ENCODE data around the gene FGFBP1. TPM values are rescaled to one million over a fixed set of nuclear protein-coding genes. Genes with fewer than 3 reads are reported as not detected.

Gene FGFBP1
- total RNA-seq, 1 donor from 2014 or later, result 5.2 TPM

DNA sequence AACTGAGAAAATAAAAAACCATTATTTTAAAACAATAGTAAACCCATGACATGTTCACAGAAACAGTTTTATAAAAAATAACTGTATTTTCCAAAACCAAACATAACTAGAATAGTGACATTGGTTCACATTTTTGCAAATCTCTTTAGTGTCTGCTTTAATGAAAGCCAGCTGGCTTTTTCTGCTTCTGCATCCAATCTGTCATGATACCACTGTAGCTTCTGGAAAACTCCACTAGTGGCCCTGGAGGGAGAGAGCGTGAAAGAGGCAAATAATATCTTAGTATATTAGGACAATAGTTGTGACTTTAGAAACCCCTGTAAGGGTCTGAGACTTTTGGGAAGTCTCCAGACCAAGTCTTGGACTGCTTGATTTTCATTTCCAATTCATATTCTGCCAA, 31.1 kb downstream of the FGFBP1 start:
- no peak overlapping the region for H3K4me3 ChIP-seq (ENCODE audit: low read depth, low read length)
- no peaks in the 10 kb centered on the region for H3K36me3 ChIP-seq (ENCODE audit: control insufficient read depth, insufficient read depth, low read length)
- H3K27me3 ChIP-seq (ENCODE audit: control insufficient read depth, insufficient read depth, low read length), result no peaks in the 10 kb centered on the region
- TF ChIP-seq, protein P1, sequence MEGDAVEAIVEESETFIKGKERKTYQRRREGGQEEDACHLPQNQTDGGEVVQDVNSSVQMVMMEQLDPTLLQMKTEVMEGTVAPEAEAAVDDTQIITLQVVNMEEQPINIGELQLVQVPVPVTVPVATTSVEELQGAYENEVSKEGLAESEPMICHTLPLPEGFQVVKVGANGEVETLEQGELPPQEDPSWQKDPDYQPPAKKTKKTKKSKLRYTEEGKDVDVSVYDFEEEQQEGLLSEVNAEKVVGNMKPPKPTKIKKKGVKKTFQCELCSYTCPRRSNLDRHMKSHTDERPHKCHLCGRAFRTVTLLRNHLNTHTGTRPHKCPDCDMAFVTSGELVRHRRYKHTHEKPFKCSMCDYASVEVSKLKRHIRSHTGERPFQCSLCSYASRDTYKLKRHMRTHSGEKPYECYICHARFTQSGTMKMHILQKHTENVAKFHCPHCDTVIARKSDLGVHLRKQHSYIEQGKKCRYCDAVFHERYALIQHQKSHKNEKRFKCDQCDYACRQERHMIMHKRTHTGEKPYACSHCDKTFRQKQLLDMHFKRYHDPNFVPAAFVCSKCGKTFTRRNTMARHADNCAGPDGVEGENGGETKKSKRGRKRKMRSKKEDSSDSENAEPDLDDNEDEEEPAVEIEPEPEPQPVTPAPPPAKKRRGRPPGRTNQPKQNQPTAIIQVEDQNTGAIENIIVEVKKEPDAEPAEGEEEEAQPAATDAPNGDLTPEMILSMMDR (IDR thresholded peaks at IDR 0.05; ENCODE audit: insufficient read depth, low read length, poor library complexity, severe bottlenecking), result no peak
- no peak for DNase-seq (ENCODE audit: low read depth)

DNA sequence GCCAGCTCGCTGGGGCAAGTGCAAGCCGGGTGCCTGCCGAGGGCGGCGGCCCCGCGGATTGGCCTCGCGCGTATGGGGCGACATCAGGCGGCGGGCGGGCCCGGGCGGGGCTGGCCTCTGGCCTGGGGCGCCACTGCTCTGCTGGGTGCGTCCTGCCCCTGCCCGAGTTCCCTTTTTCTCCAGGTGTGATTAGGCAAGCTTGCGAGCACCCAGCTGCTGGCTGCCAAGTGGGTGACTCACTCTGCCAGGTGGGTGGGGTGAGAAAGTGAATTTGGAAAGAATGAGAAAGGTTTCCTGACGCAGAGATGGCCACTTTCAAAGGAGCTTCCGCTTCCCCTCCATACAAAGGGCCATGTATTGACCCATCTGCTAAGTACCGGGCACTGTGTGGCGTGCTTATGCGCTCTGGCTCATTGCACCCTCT, 32.5 kb downstream of the FGFBP1 start:
- TF ChIP-seq, protein P1 (IDR thresholded peaks at IDR 0.05; ENCODE audit: insufficient read depth, low read length, poor library complexity, severe bottlenecking), result no peak
- Histone ChIP-seq H3K36me3 (ENCODE audit: control insufficient read depth, insufficient read depth, low read length) (no peaks in the 10 kb centered on the region), H3K27me3 (ENCODE audit: control insufficient read depth, insufficient read depth, low read length) (no peaks in the 10 kb centered on the region), H3K4me3 (ENCODE audit: low read depth, low read length) (no peak overlapping the region)
- DNase-seq (ENCODE audit: low read depth), result peak; percentile 73

DNA sequence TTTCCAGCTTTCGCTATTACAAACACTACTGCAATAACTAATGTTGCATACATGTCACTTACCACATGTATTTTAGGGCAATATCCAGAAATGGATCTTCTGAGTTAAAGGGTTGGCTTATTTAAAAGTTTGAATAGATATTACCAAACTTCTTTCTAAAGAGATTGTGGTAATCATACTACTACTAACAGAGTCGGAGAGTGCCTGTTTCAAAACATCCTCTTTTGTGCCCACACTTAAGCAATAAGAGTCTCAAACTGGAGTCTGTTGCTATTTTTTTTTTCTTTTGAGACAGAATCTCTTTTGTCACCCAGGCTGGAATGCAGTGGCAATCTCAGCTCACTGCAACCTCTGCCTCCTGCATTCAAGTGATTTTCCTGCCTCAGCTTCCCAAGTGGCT, 35.8 kb downstream of the FGFBP1 start:
- TF ChIP-seq, protein P1 (IDR thresholded peaks at IDR 0.05; ENCODE audit: insufficient read depth, low read length, poor library complexity, severe bottlenecking), result no peak
- no peak for DNase-seq (ENCODE audit: low read depth)
- Histone ChIP-seq H3K4me3 (ENCODE audit: low read depth, low read length) (no peak overlapping the region), H3K36me3 (ENCODE audit: control insufficient read depth, insufficient read depth, low read length) (no peaks in the 10 kb centered on the region), H3K27me3 (ENCODE audit: control insufficient read depth, insufficient read depth, low read length) (no peaks in the 10 kb centered on the region)

DNA sequence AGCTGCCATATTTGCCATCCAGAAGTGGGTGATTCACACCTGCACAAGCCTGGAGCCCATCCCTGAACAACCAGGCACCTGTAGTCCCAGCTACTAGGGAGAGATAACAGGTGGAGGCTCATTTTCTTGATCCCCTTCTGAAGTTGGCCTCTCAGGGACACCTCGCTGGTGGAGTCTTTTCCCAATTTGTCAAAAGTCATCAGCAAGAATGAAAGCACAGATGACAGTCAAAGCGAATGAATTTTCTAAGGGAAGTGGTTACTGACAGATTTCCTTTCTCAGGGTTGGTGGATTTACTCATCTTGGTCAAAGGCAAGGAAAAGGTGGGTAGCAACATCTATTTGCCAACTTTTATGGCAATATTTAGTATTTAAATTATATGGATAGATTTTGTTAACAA, 36.5 kb downstream of the FGFBP1 start:
- no peak overlapping the region for H3K4me3 ChIP-seq (ENCODE audit: low read depth, low read length)
- no peaks in the 10 kb centered on the region for H3K27me3 ChIP-seq (ENCODE audit: control insufficient read depth, insufficient read depth, low read length)
- no peaks in the 10 kb centered on the region for H3K36me3 ChIP-seq (ENCODE audit: control insufficient read depth, insufficient read depth, low read length)
- no peak for DNase-seq (ENCODE audit: low read depth)
- TF ChIP-seq, protein P1 (IDR thresholded peaks at IDR 0.05; ENCODE audit: insufficient read depth, low read length, poor library complexity, severe bottlenecking), result no peak

DNA sequence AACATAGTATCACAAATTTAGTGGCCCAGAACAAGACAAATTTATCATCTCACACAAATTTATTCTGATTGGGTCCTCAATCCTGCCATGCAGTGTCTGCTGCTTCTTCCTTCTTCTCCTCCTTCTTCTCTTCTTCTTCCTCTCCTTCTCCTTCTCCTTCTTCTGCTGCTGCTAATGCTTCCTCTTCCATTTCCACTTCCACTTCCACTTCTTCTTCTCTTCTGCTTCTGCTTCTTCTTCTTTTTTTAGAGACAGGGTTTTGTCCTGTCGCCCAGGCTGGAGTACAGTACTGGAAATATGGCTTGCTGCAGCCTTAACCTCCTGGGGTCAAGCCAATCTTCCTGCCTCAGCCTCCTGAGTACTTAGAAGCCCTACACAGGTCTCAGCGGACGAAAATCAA, 37.5 kb downstream of the FGFBP1 start:
- Histone ChIP-seq H3K4me3 (ENCODE audit: low read depth, low read length) (no peak overlapping the region), H3K27me3 (ENCODE audit: control insufficient read depth, insufficient read depth, low read length) (no peaks in the 10 kb centered on the region), H3K36me3 (ENCODE audit: control insufficient read depth, insufficient read depth, low read length) (no peaks in the 10 kb centered on the region)
- DNase-seq (ENCODE audit: low read depth), result no peak
- TF ChIP-seq, protein P1 (IDR thresholded peaks at IDR 0.05; ENCODE audit: insufficient read depth, low read length, poor library complexity, severe bottlenecking), result no peak

DNA sequence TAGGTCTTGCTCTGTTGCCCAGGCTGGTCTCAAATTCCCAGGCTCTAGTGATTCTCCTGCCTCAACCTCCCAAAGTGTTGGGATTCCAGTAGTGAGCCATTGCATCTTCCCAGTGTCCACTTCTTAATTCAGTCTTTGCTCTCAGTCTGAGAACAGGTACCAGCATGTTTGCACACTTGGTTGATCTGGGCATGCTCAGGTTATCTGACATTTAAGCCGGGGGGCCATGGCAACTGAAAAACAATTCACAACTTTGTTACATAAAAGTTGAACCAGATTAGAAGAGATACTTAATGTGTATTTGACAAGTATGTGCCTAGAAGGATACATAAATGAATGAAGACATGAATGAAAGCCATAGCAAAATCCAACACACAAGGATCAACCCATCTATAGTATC, 39.0 kb downstream of the FGFBP1 start:
- no peaks in the 10 kb centered on the region for H3K27me3 ChIP-seq (ENCODE audit: control insufficient read depth, insufficient read depth, low read length)
- no peak for DNase-seq (ENCODE audit: low read depth)
- TF ChIP-seq, protein P1 (IDR thresholded peaks at IDR 0.05; ENCODE audit: insufficient read depth, low read length, poor library complexity, severe bottlenecking), result no peak
- no peak overlapping the region for H3K4me3 ChIP-seq (ENCODE audit: low read depth, low read length)
- no peaks in the 10 kb centered on the region for H3K36me3 ChIP-seq (ENCODE audit: control insufficient read depth, insufficient read depth, low read length)
